RWPE2 (cell line): ENCODE measurements around the gene CHST9.
"Not testable (repeated sequence)": the region's sequence is repeated elsewhere in the genome, so short reads cannot be mapped to it uniquely, and the experiment has no call there.

ENCODE experiments used
- ATAC-seq: fragments of 200-7000 bp; cut with Tn5 transposase; 3 replicates; pipeline ENCODE4 v1.9.1; 2021; ENCODE audit warnings: low read depth
- DNase-seq: peaks from one replicate; pipeline ENCODE4 v3.0.0-alpha.2; 2020; ENCODE audit warnings: low spot score
- H3K27ac ChIP-seq: fragments of 450-650 bp; 2 replicates; pipeline ENCODE4 v1.5.1; 2017; ENCODE audit warnings: mild to moderate bottlenecking; ENCODE audit not compliant: poor library complexity, severe bottlenecking
- H3K27me3 ChIP-seq: fragments of 250-450 bp; sonication (Bioruptor Pico); 2 replicates; pipeline ENCODE4 v1.5.1; 2021; ENCODE audit warnings: mild to moderate bottlenecking, moderate library complexity; ENCODE audit not compliant: insufficient read depth, poor library complexity, severe bottlenecking
- H3K36me3 ChIP-seq: fragments of 250-450 bp; sonication (Bioruptor Pico); 2 replicates; pipeline ENCODE4 v1.5.1; 2020; ENCODE audit warnings: low read depth, mild to moderate bottlenecking, moderate library complexity
- H3K4me1 ChIP-seq: fragments of 250-450 bp; sonication (Bioruptor Pico); 2 replicates; pipeline ENCODE4 v1.5.1; 2021; ENCODE audit warnings: mild to moderate bottlenecking, moderate library complexity; ENCODE audit not compliant: insufficient read depth, poor library complexity, severe bottlenecking
- H3K4me3 ChIP-seq: fragments of 250-450 bp; sonication (Bioruptor Pico); 2 replicates; pipeline ENCODE4 v1.5.1; 2021; ENCODE audit warnings: mild to moderate bottlenecking, moderate library complexity; ENCODE audit not compliant: severe bottlenecking
- H3K9me3 ChIP-seq: fragments of 250-450 bp; sonication (Bioruptor Pico); 2 replicates; pipeline ENCODE4 v1.5.1; 2021; ENCODE audit warnings: mild to moderate bottlenecking, moderate library complexity; ENCODE audit not compliant: severe bottlenecking
- CTCF ChIP-seq: fragments of 450-650 bp; IDR thresholded peaks from one replicate; pipeline ENCODE4 v1.5.1; 2017; ENCODE audit warnings: mild to moderate bottlenecking, moderate library complexity; ENCODE audit not compliant: poor library complexity, severe bottlenecking

The CHST9 gene

GRCh38 chr18:26930630-26931029, 254.5 kb downstream of the CHST9 start:
- no peak overlapping the region for H3K27ac ChIP-seq
- TF ChIP-seq CTCF: no peak
- no peaks in the 10 kb centered on the region for H3K36me3 ChIP-seq
- no peak overlapping the region for H3K4me3 ChIP-seq
- DNase-seq: no peak
- no peaks in the 10 kb centered on the region for H3K4me1 ChIP-seq
- no peak for ATAC-seq
- no peaks in the 10 kb centered on the region for H3K27me3 ChIP-seq
- no peaks in the 10 kb centered on the region for H3K9me3 ChIP-seq

GRCh38 chr18:26928670-26929313, 256.3 kb downstream of the CHST9 start:
- DNase-seq (no peak), ATAC-seq (no peak)
- H3K27me3 ChIP-seq: no peaks in the 10 kb centered on the region
- no peak overlapping the region for H3K27ac ChIP-seq
- no peaks in the 10 kb centered on the region for H3K4me1 ChIP-seq
- H3K9me3 ChIP-seq: no peaks in the 10 kb centered on the region
- no peak overlapping the region for H3K4me3 ChIP-seq
- no peak for TF ChIP-seq CTCF
- H3K36me3 ChIP-seq: no peaks in the 10 kb centered on the region

GRCh38 chr18:26927822-26928221, 257.3 kb downstream of the CHST9 start:
- not testable (repeated sequence) for H3K4me3 ChIP-seq, H3K36me3 ChIP-seq, H3K27me3 ChIP-seq, DNase-seq, H3K27ac ChIP-seq, ATAC-seq, H3K4me1 ChIP-seq, H3K9me3 ChIP-seq

- H3K4me3 ChIP-seq: no peak overlapping the region
- TF ChIP-seq CTCF: no peak
- ATAC-seq (no peak), DNase-seq (no peak)
- no peaks in the 10 kb centered on the region for H3K4me1 ChIP-seq
- H3K36me3 ChIP-seq: no peaks in the 10 kb centered on the region
- H3K27me3 ChIP-seq: no peaks in the 10 kb centered on the region
- H3K27ac ChIP-seq: no peak overlapping the region
- no peaks in the 10 kb centered on the region for H3K9me3 ChIP-seq
Measured at GRCh38 chr18:26926066-26926675, 258.9 kb downstream of the CHST9 start.

GRCh38 chr18:26925313-26925712, 259.8 kb downstream of the CHST9 start:
- Histone ChIP-seq H3K27me3 (no peaks in the 10 kb centered on the region), H3K4me3 (no peak overlapping the region), H3K27ac (no peak overlapping the region), H3K9me3 (no peaks in the 10 kb centered on the region), H3K36me3 (no peaks in the 10 kb centered on the region), H3K4me1 (no peaks in the 10 kb centered on the region)
- no peak for DNase-seq
- TF ChIP-seq CTCF: no peak
- no peak for ATAC-seq
